ENCODE measurements around the gene MAP3K5. TPM values are rescaled to one million over a fixed set of nuclear protein-coding genes. Genes with fewer than 3 reads are reported as not detected.
A peak's percentile ranks its signal among the peaks of the same experiment; 100 is the strongest.
"Not testable (repeated sequence)": the region's sequence is repeated elsewhere in the genome, so short reads cannot be mapped to it uniquely, and the experiment has no call there.

MAP3K5 gene
- total RNA-seq, 1 donor from 2014 or later, result 6.3 TPM

DNA sequence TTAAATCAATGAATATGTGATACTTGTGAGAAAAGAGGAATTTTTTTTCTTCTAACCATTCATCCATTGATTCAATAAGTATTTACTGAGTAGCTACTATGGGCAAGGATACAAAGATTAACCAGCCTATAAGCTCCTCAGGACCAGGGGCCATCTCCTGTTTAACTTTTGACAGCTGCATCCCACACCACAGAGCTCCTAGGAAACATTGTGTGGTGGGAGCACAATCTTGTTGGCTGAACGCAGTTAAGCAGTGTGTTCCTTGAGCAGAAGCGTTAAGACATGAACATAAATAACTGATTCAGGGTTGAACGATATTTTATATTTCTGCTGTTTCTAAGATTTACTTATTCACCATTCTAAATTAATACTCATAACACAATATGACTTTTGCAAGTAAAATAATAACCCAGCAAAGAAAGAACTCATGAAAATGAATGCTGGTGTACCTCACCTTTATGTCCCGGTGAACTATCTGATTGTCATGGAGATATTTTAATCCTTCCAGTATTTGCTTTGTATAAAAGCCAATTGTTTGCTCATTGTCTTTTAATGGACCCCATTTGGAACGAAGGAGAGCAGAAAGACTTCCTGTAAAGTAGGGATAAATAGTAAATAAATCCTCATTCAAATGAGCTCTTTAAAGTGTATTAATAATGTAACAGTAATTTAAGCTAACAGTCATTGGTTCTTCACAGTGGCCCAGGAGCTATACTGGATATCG, 179.4 kb downstream of the MAP3K5 start:
- DNase-seq (ENCODE audit: low spot score) (no peak), ATAC-seq (no peak)

DNA sequence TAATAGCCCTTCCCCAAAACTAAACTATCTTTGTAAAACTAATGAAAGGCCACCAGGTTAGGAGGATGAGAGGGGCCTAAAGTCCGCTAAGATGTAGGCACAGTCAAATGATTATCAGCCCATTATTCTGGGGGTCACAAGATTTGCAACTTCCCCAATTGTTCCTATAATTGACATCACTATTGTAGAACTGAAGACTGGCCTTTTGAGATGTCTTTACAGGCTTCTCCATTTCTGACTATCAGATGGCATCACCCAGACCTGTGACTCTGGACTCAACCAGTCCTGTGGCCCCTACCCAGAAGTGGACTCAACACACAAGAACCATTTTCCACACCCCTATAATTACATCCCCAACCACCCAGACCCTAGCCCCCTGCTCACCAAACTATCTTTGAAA, 180.5 kb downstream of the MAP3K5 start:
- DNase-seq (ENCODE audit: low spot score) (no peak), ATAC-seq (no peak)

DNA sequence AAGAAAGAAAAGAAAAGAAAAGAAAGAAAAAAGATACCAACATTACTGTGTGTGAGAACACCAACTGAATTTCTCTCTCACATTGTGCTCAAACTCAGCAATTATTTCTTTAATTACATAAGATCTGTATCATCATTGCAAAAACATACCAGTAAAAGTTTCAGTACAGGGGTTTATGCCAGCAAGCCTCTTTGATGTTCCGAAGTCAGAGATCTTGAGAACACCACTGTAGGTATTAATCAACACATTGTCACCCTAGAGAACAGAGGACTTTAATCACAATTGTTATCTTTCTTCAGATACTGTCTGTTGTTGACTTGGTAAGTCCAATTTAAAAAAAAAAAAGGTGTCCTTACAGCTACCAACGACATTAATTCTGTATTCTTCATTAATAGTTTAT, 181.1 kb downstream of the MAP3K5 start:
- ATAC-seq, result no peak

DNA sequence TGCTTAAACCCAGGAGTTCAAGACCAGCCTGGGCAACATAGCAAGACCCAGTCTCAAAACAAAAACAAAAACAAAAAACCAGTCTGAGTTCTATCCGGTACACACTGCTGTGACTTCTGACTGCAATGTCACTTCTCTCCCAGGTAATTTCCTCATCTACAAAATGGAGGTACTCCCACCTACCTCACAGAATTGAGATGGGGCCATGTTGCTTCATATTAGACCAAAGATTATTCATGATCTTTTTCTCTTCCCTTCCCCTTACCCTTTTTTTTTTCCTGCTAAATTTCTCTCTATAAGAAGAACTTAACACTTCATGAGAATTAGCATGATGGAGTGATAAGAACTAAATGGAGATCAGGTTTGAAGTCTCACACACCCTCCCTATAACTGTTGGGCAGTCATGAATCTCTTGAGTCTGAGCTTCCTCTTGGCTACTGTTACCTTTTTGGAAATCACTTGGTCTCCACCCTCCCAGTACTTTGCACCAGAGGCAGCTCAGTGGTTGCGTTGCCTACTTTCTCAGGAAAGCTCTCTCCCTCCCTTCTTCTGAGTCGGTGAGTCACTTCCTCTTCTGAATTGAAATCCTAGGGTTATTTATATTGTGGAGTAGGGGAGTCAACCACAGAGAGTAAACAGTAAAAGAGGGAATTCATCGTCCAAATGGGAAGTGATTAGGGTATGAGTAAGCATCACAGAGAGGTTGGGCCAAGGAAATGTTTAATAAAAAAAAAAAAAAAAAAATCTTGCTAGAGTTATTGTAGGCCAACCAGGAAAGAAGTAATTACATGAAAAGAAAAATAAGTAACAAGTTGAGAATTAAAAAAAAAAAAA, 182.2 kb downstream of the MAP3K5 start:
- DNase-seq (ENCODE audit: low spot score), result no peak
- ATAC-seq, result peak; percentile 23

More for the DNA sequence above, 181.1 kb downstream of the MAP3K5 start:
- DNase-seq (ENCODE audit: low spot score), result no peak

DNA sequence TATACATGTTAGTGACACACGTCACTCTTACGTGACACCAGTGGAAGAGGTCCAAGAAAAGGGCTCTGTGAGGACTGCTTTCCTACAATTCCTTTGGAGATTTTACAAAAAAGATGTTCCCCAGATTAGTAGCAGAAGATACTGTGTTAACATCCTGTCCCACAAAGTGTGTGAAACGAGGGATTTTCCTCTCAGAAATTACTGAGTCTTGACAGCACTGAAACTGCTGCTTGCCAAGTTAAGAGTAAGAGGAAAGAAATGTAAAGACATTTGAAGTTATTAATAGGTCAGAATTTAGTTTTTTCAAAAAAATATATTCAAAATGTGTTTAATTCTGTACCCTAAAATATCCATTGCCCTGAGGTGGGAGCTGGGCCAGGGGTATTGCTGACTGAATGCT, 183.3 kb downstream of the MAP3K5 start:
- no peak for DNase-seq (ENCODE audit: low spot score)
- no peak for ATAC-seq

DNA sequence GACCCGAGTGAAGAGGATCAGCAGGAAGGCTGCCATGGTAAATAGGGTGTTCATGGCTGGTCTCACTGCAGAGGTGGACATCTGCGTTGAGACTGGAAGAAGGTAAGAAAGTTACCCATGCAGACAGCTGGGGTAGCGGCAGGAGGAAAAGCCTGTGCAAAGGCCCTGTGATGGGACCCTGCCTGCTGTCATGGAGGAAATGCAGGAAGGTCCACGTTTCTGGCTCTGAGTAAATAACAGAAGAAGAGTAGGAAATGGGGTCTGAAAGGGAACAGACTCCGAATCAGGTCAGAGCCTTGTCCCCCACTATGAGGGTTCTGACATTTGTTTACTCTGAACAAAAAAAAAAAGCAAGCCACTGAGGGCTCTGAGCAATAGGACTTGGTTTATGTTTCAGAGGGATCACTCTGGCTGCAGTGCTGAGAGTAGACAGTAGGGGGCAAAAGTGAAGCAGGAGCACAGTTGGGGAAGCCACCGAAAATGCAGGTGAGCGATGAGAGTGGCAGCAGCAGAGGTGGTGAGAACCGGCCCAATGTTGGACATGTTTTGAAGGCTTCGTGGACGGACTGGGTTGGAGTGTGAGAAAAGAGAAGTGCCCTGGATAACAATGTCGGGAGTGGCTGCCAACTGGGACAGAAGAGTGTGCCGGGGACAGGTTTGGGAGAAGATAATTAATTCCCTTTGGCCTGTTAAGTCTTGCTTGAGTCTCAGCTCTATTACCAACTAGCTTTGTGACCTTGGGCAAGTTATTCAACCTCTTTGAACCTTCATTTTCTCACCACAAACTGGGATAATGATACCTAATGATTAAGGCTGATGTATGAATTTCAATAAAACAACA, 184.1 kb downstream of the MAP3K5 start:
- peak; percentile 81 for DNase-seq (ENCODE audit: low spot score)
- ATAC-seq, result peak; percentile 99

DNA sequence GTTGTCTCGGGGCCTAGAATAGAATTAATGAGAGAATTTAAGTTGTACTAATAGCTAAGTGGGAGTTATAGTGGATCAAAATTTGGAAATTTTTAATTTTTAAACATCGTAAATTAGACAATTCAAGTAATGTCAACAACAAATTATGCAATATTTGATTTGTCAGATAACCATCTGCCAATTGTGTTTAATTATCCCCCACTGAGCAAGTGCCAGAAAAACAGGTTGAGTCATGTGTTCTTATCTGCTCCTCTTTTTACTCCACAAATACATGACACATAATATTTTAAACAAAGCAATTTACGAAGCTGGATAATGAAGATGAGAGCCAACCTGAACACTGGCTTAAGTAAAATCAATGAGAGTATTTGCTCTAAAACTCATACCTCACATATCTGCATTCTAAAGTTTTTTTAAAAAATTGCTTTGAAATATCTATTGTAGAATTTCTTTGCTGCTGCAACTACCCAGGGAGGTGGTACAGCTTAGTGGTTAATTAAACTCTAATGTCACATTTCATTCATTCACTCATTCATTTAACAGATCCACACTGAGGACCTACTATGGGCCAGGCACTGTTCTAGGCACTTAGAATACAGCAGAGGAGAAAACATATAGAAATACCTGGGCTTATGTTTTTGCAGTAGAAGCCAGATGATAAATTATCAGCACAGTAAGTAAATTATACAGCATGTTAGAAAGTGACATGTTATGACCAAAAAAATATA, 184.9 kb downstream of the MAP3K5 start:
- DNase-seq (ENCODE audit: low spot score) (no peak), ATAC-seq (no peak)

DNA sequence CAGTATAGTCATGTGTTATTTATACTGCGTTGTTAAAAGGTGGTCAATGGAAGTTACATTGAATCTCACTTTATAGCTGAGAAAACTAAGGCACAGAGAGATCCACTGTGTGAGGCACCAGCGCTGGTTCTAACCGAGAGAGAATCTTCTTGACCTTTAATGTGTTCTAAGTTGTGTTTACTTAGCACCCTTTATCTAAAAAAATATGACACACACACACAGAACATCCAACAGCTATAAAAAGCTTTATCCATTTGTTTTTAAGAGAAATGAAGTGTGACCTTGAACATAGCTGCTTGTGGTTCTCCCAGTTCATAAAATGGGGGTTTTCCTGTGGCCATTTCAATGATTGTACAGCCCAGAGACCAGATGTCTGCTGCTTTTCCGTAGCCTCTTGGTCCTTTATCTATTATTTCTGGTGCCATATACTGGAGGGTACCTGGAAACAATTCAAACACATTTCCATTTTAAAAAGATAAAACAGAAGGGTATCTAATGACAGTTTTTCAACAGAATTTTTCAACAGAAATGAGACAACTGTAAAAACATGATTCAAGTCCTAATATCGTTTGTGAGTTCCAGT, 187.3 kb downstream of the MAP3K5 start:
- ATAC-seq, result no peak
- DNase-seq (ENCODE audit: low spot score), result no peak

DNA sequence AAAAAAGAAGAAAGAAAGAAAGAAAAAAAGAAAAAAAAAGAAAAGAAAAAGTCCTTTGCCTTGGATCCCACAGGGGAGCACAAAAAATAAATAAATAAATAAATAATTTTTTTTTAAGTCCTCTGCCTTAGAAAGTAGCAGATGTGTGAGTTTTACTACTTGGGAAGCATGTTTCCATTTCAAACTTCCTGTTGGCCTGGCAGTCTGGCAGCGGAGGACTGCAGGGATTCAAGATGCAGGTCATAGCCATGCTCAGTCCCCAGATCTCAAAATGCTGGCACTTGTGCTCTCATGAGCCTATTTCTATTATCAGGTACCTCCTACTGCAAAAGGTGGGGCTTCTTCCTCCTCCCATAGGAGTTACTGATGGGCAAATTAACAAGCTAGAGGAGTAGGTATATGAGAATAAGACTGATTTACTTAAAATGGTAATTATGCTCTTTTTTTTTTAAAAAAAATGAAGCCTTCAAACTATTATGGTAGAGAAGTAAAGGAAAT, 187.9 kb downstream of the MAP3K5 start:
- DNase-seq (ENCODE audit: low spot score) (no peak), ATAC-seq (no peak)

DNA sequence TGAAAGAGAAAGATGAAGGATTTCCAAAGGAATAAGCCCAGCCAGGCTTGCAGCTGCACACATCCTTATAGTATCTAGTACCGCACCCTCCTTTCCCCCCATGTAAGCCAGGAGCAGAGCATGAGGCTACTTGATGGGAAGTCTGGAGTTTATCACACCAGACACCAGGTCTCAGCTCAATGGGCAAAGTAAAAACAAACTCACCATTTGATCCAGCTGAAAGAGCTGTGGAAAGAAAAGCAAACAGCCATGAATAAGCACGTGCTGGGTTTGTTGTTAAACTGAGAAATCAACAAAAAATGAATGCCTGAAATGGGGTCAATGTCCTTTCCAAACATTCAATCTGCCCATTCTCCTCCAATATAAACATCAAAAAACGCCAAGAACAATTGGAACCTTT, 191.5 kb downstream of the MAP3K5 start:
- peak; percentile 84 for ATAC-seq
- peak; percentile 49 for DNase-seq (ENCODE audit: low spot score)

DNA sequence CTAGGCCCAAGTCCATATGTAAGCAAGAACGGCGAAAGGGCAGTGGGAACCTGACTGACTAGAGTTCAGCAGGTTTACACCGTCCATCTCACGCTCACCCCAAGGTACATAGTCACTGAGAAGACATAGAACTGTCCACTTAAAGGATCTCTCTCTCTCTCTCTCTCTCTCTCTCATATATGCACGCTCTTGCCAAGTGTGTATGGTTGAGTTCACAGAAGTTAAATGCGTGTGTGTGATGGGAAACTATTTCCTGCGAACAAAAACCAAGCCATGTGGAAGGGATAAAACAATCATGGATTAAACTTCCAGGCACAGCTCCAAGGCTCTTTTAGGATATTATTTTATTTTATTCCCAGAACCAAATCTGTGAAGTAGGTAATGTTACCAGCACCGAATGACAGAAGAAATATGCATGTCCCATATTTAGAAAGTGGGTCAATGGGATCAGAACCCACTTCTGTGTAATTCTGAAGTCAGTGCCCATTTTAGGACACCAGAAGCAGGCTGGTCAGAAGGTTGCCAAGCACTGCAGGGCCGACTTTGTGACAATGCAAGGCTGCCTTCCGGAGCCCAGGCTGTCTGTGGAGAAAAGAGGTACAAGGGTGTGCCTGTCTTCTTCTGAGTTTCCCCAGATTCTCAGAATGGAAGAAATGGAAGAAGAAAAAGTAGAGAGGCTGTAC, 192.8 kb downstream of the MAP3K5 start:
- no peak for DNase-seq (ENCODE audit: low spot score)
- ATAC-seq, result no peak

DNA sequence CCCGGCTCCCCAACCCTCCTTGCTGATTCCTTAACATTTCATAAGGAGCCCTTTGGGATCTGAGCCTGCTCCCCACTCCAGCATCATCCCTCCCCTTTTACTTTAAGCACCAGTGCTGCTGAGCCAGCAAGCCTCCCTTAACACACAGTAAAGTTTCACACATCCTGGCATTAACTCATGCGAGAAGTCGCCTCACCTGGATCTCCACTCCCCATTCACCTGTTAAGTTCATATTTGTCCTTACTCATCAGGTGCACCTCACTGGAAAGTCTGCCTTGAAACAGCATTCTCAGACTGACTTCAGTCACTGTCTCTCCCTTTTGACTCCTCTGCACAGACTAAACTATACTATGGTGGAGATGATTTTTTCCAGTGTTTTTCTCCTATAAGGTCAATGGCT, 194.2 kb downstream of the MAP3K5 start:
- ATAC-seq (no peak), DNase-seq (ENCODE audit: low spot score) (no peak)

DNA sequence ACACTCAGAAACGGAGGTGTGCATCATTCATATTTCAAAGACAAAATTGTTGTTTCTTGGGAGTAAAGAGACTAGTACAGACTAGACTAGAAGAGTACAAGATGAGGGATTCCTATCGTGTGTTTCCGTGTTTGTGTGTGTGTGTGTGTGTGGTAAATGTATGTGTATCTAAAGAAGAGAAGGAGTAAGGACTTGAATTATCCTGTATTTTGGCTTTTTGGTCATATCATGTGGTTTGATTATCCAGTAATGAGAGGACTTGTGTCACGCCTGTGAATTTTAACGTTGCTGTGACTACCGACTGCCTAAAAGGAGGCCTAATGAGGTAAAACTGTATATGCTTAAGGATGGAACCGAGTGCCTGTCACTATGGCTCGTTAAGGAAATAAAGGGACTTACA, 197.6 kb downstream of the MAP3K5 start:
- ATAC-seq (no peak), DNase-seq (ENCODE audit: low spot score) (no peak)

DNA sequence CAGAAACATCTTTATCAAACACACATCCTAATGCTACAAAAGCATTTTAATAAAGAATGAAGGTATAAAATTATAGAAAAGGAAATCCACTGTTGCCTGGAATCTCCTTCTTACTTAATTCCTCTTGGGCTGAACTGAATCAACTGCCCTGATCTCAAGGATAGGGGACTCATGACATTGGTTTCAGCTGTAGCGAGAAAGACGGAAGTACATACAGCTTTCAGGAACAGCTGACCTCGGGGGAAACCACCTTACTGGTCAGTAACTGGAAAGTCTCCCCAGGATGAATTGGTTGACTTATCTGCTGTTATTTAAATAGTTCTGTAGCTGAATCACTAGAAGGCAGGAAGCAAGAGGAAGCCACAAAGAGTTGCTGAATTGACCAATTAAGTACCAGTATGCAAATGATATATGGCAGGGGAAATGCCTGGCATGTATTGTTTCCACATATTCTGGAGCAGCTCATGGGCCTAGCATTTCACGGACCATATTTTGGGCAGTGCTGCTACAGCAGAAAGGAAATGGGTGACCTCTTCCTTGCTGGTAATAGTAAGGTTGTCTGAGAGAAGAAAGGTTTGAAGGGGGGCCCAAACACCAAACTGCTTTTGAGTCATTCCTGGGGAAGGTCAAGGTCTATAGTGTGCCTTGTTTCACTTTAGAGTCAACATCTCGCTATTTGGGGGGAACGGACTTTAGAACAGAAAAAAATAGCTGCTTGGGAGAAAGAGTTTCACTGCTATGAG, 198.4 kb downstream of the MAP3K5 start:
- DNase-seq (ENCODE audit: low spot score) (no peak), ATAC-seq (peak; percentile 43)

DNA sequence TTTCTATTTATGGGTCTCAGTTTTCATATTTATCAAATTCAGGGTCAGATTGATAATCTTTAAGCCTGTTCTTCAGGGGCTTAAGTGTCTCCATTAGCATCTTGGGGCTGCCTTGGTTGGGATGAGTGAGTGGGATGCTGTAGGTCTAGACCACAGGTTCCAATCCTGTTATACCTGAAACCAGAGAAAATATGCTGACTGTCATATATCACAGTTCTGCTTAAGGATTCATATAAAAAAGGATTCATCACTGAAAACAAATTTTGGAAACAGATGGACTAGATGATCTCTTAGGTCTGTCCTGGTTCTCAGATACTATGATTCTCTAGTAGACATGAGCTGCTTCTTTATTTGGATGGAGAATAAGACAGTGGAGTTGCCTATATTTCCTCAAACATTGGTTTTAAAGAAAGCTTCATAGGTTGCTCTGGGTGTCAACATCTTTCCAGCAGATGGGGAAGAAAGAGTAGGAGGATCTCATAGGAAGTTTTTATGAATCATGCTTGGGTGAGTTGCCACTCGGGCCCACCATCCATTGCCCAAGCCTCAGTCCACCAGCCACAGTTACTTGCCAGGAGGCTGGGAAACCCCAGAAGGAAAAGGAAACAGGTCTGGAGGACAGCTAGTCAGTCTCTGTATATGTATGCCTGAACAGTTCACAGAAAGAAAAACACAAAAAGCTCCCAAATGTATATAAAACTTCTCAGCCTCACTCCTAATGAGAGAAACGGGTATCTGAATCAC, 199.2 kb downstream of the MAP3K5 start:
- DNase-seq (ENCODE audit: low spot score) (no peak), ATAC-seq (no peak)

DNA sequence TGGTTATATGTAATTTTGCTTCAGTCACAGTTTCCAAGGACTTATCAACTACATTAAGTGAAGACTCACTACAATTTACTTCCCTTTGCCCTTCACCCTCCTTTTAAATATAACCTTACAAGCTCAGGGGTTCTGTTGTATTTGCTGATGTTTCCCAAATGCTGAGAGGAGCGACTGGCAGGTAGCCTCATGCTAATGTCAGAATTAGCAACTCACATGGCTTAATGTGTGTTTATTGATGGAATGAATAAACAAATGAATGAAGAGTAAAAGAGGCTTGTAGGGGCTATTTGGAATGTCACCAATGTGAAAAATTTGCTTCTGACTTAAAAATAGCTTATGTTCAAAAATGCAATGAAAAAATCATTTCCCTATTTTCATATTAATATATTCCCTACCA, 200.7 kb downstream of the MAP3K5 start:
- no peak for ATAC-seq

DNA sequence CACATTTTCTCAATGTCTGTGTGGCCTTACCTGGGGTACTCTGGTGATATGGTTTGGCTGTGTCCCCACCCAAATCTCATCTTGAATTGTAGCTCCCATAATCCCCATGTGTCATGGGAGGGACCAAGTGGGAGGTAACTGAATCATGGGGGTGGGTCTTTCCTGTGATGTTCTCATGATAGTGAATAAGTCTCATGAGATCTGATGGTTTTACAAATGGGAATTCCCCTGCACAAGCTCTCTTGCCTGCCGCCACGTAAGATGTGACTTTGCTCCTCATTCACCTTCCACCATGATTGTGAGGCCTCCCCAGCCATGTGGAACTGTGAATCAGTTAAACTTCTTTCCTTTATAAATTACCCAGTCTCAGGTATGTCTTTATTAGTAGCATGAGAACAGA, 201.4 kb downstream of the MAP3K5 start:
- not testable (repeated sequence) for ATAC-seq; DNase-seq (ENCODE audit: low spot score)

More for the DNA sequence above, 200.7 kb downstream of the MAP3K5 start:
- DNase-seq (ENCODE audit: low spot score), result no peak

DNA sequence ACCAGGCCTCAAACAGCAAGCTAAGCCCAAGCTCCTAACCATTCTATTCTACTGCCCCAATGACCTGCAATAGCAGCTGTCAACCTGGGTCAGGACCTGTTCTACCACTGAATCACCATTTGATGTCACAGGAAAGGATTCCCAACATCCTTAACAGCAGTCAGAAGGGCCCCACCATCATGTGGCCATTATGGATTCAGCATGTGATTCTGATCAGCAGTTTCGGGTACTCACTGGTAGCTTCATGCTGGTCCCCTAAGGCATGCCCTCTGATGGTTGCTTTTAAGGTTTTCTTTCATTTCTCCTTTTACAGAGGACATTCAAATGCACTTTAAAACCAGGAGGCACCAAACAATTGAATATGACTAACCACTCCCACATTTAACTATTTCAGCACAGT, 204.8 kb downstream of the MAP3K5 start:
- ATAC-seq, result no peak

More for the DNA sequence above, 204.8 kb downstream of the MAP3K5 start:
- DNase-seq (ENCODE audit: low spot score), result no peak

All from left lobe of liver (tissue), 2 donors.